OCI-LY1 (cell line): ENCODE data around the gene EIF3J.

Source experiments
- CTCF ChIP-seq: fragments of 200-600 bp; sonication (generic), shearing (Covaris generic); IDR thresholded peaks from 2 replicates; pipeline ENCODE4 v1.5.1; 2017; ENCODE audit warnings: mild to moderate bottlenecking, antibody characterized with exemption, low read length, moderate library complexity, mixed read lengths
- EZH2 ChIP-seq: fragments of 200-600 bp; sonication (generic), shearing (Covaris generic); IDR thresholded peaks from 2 replicates; pipeline ENCODE4 v1.8.0; 2017; ENCODE audit warnings: borderline replicate concordance, mixed run types, mild to moderate bottlenecking, antibody characterized with exemption, low read length, moderate library complexity, mixed read lengths

GRCh38 chr15:44535523-44536301 is 1.2 kb upstream of the EIF3J start:
- TF ChIP-seq CTCF = no peak
- TF ChIP-seq EZH2 = no peak
